Bronchial epithelial cell (primary cell): ENCODE data around the gene COL5A1. TPM values are rescaled to one million over a fixed set of nuclear protein-coding genes. Genes with fewer than 3 reads are reported as not detected.
"Not testable (repeated sequence)": the region's sequence is repeated elsewhere in the genome, so short reads cannot be mapped to it uniquely, and the experiment has no call there.

Experiments
- DNase-seq: peaks from one replicate; pipeline ENCODE4 v3.0.0-alpha.2; 2010; ENCODE audit warnings: low read depth
- FAIRE-seq: peaks from 2 replicates; lab custom pipeline; 2011; peaks lifted over from hg19 to GRCh38; lab: Jason Lieb, UNC
- H3K27me3 ChIP-seq: 2 replicates; pipeline ENCODE4 v1.5.1; 2011; ENCODE audit warnings: low read length; ENCODE audit not compliant: control insufficient read depth, insufficient read depth
- H3K36me3 ChIP-seq: 2 replicates; pipeline ENCODE4 v1.5.1; 2011; ENCODE audit warnings: low read length; ENCODE audit not compliant: control insufficient read depth, insufficient read depth
- H3K4me3 ChIP-seq: 2 replicates; pipeline ENCODE4 v1.5.1; 2011; ENCODE audit warnings: mild to moderate bottlenecking, low read depth, low read length, control low read depth
- CTCF ChIP-seq: IDR thresholded peaks from 2 replicates; pipeline ENCODE4 v1.5.1; 2011; ENCODE audit warnings: mild to moderate bottlenecking, moderate library complexity, low read length, control low read depth, inconsistent platforms; ENCODE audit not compliant: insufficient read depth, severe bottlenecking
- total RNA-seq: library from RNA; depleted of rRNA; stranded (reverse); fragments of >200 nt; gene quantifications from 2 replicates; pipeline ENCODE4 v1.2.1, GENCODE V29; 2014

Gene COL5A1
- total RNA-seq, 1 donor from 2014 or later: 6.3 TPM

DNA sequence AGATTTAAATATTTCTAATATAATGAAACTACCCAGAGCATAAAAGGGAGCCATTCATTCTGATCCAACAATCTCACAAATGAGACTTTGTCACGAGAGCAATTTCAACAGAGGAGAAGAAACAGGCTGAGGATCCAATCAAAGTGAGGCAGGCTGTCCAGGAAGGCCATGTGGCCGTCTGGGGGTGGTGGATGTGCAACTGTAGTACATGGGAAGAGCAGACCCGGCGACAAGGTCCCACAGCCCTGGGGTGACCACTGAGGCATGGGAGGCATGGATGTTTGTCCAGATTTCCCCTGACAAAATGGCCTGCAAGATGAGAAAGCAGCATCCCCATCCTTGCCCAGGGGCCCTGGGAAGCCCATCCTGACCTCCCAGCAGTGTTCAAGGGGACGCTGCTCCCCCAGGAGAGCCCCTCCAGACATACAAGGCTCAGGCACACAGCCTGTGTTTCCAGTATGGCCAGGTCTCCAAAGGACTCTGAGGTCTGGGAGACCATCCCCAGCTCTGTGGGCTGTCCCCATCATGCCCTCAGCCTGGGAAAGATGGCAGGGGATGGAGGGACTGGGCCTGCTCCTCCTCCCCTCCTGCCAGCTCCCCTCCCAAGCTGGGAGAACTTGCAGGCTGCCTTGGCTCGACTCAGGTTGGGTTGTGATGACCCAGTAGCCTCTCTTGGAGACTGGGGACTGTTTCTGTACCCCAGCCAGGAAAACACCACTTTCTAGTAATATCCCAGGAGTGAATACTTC is 211.5 kb downstream of the COL5A1 start:
- DNase-seq (no peak), FAIRE-seq (no peak)
- Histone ChIP-seq H3K27me3 (no peaks in the 10 kb centered on the region), H3K4me3 (no peak overlapping the region), H3K36me3 (no peaks in the 10 kb centered on the region)
- TF ChIP-seq CTCF: no peak

DNA sequence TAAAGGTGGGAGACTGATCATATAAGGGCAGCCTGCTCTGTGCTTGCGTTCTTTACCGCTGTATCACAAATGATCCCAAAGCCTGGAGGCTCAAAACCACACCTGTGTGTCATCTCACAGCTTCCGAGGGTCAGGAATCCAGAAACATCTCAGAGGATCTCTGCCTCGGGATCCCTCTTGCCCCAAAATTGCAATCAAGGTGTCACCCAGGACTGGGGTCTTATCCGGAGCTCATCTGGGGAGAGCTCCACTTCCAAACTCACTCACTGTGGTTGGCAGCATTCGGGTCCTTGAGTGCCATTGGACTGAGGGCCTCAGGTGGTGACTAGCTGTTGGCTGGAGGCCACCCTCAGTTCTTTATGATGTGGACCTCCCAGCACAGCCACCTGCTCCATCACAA is 212.3 kb downstream of the COL5A1 start:
- Histone ChIP-seq H3K27me3 (no peaks in the 10 kb centered on the region), H3K36me3 (no peaks in the 10 kb centered on the region), H3K4me3 (no peak overlapping the region)
- DNase-seq (no peak), FAIRE-seq (no peak)
- no peak for TF ChIP-seq CTCF

DNA sequence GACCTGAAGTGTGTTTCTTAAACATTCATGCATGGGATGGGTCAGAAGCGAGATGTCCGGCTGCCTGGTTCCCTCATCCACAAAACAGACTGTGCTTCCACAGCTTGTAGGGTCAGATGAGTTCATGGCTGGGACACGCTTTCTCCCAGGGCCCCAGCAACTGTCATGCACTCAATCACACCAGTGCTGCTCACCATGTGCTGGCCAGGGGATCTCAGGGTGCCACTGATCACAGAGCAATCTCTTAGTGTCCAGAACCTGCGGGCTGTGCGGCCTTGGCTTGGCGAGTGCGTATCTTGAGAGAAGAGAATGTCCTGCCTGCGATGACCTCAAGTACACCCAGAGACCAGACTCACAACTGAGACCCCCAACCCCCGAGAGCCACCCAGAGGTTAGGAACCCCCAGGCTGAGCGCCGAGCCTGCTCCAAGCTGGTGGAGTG is 213.0 kb downstream of the COL5A1 start:
- no peak for DNase-seq
- FAIRE-seq: no peak
- no peak overlapping the region for H3K4me3 ChIP-seq
- no peaks in the 10 kb centered on the region for H3K27me3 ChIP-seq
- no peak for TF ChIP-seq CTCF
- no peaks in the 10 kb centered on the region for H3K36me3 ChIP-seq

GRCh38 chr9:134855231-134855899 is 213.8 kb downstream of the COL5A1 start:
- FAIRE-seq (no peak), DNase-seq (no peak)
- Histone ChIP-seq H3K27me3 (no peaks in the 10 kb centered on the region), H3K4me3 (no peak overlapping the region), H3K36me3 (no peaks in the 10 kb centered on the region)
- no peak for TF ChIP-seq CTCF

DNA sequence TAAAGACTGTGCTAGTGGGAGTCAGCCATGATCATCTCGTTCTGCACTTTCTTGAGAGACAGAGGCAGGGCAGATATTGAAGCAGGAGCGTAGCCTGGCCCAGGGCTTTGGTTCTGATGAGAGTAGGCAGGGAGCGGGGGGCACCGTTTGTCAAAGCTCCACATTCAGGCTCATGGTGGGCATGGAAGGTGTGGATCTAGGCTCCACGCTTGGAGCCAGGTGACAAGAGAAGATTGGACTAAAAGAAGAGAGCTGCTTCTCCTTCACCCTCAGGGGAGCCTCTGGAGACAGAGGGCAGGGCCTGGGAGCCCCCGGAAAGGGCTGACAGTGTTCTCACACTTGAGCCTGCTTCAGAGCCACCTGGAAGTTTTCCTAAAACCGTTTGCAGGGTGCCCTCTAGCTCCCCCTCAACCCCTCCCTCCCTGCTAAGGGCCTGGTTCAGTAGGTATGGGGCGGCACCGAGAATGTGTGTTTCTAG is 214.3 kb downstream of the COL5A1 start:
- Histone ChIP-seq H3K4me3 (no peak overlapping the region), H3K36me3 (no peaks in the 10 kb centered on the region), H3K27me3 (no peaks in the 10 kb centered on the region)
- TF ChIP-seq CTCF: no peak
- FAIRE-seq (no peak), DNase-seq (no peak)

- FAIRE-seq, H3K27me3 ChIP-seq, H3K4me3 ChIP-seq, H3K36me3 ChIP-seq, DNase-seq: not testable (repeated sequence)
Observed at GRCh38 chr9:134857451-134857850, 215.8 kb downstream of the COL5A1 start.
